ENCODE data around the gene CALCOCO1.
"Not testable (repeated sequence)": the region's sequence is repeated elsewhere in the genome, so short reads cannot be mapped to it uniquely, and the experiment has no call there.

CALCOCO1 gene, protein sequence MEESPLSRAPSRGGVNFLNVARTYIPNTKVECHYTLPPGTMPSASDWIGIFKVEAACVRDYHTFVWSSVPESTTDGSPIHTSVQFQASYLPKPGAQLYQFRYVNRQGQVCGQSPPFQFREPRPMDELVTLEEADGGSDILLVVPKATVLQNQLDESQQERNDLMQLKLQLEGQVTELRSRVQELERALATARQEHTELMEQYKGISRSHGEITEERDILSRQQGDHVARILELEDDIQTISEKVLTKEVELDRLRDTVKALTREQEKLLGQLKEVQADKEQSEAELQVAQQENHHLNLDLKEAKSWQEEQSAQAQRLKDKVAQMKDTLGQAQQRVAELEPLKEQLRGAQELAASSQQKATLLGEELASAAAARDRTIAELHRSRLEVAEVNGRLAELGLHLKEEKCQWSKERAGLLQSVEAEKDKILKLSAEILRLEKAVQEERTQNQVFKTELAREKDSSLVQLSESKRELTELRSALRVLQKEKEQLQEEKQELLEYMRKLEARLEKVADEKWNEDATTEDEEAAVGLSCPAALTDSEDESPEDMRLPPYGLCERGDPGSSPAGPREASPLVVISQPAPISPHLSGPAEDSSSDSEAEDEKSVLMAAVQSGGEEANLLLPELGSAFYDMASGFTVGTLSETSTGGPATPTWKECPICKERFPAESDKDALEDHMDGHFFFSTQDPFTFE

DNA sequence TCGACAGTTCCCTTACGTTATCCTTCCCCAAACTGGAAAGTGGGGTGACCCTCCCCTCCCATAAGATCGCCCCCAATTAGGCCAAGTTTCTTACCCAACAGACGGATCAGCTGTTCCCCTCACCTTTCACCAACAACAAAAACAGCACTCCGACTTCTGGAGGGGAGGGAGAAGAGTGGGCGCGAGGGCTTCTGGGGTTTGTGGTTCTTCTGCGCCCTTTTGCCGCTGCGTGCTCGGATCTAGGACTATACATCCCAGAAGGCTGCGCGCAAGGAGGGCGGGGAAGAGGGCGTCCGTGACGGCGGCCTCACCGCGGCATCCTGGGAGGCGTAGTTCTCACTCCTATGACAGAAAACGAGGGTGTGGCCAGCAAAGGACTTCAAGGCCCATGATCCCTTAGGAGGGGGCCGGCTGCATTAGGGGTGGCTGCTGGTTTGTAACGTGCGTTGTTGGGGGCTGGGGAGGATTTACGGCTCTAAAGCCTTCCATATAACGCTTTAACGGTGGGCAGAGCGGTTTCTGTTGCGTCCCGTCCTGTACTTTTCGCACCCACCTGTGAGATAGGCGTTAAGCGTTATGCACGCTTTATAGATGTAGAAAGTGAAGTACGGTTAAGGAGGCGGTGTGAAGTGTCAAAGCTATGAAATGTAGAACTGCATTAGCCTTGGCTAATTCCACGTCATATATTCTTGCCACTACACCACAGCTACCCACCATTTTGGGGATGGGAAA lies at the start of gene CALCOCO1:
TSS of gene CALCOCO1 (minus strand) at position 143 of the 732 bp plus-strand sequence. CDS start 2,210 bp downstream, outside the sequence.
- FAIRE-seq = peak; percentile 90

DNA sequence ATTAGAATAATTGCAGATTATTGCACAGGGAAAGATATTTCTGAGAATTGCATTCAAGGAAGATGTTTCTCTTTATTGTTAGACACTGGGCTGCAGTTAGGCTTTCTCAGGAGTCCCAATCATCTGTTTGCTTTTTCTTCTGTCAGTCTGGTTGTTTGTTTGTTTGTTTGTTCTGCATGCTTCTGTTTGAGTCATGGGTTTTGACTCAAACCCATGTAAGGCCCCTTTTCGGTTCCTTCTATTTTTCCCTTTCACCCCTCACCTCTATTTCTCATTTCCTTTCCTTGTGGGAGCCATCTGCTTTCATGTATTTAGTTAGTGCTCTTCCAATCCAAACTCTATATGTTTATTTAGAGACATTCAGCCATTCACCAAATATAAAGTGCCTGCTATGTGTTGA lies 49.6 kb upstream of the CALCOCO1 start:
- no peak for FAIRE-seq

DNA sequence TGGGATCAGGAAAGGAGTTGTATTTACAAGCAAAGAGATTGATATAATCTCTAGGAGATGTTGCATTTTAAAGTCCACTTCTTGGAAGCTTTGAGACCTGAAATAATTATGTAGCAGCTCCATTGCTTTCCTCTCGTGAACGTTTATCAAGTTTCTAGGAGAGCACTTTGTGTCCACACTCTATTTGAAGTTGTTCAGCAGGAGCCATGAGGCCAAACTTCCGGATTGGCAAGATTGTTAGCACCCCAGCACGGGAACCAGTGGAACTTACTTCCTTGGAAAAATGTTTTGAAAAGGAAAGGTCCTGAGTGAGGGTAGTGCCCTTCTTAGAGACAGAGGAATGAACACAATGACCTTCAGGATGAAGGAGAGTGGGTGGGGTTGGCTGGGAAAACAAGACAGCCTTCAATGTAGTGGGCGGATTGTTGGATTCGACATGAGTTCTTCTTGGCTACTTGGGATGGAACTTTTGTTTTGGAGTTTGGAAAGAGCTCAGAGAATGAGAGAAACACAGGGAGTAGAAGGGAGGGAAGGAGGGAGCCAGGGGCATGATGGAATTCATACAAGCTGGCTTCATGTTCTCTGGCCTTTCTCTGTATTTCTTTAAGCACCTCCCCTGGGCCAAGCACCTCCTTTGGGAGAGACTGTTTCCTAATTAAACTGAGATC lies 48.4 kb upstream of the CALCOCO1 start:
- no peak for FAIRE-seq

DNA sequence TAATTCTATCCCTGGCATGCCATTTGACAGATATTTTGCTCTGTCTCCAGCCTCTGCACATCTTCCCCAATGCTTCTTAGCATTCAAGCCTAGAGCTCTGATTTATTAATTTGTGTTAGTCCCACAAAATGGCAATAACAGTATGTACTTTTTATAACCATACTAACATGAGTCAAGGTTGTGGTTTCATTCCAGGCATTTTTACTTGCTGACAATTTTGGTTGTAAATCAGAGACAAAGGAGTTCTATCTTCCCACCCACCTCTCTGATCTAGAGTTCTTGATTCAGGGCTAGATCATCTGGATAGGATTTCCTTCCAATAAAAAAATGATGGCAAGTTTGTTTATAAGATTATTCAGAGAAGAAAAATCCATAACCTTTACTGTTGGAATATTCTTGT lies 43.0 kb upstream of the CALCOCO1 start:
- FAIRE-seq = no peak

DNA sequence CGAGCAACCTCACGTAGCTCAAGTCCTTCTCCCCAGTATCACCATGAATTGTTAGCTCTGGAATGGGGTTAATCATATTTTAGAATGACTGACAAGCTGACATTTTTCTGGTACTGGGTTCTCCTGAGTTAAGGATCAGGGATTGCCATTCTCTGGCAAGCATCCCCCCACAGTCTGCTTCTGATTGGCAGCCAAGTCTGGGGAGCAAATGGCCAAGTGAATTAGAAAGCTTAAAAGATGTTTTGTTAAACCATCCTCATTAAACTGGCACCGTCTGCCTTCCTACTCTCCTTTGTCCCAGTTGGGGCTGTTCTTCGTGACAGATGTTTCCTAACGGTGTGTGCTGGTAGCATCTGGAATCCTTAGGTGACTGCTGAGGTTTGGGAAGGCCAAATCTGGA lies 41.7 kb upstream of the CALCOCO1 start:
- FAIRE-seq = no peak

DNA sequence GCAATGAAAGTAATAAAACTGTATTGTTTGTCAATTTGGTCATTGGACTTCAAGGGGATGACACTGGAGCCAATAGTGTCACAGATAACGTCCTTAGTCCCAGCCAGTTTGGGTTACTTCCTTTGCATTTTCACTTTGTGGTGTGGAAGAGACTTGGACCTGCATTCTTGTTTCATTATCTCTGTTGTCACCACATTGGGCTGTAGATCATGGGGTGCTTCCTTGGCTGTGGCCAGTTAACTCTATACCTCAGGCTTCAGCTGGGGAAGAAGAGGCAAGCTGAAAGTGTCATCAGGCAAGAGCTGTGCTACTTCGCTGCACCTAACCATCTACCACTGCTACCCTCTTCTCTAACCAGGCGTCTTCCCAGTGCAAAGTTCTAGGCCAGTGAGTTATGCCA lies 39.6 kb upstream of the CALCOCO1 start:
- no peak for FAIRE-seq

DNA sequence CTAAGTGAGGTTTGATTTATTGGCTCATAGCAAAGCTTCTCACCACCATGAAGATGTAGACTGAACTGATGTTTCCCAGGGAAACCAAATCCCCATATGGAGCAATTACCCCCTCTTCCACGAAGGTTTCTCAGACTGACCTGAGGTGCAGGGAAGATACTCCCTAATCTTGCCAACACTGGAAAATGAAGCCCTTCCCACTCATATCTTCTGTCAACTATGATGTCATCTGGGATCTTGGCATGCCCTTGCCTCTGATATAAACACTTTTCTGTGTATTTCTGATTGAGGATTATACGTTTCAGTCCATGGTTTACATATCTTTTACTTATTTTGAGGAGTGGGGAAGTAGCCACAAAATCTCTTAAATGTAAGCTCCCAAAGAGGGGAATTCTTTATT lies 38.6 kb upstream of the CALCOCO1 start:
- no peak for FAIRE-seq

DNA sequence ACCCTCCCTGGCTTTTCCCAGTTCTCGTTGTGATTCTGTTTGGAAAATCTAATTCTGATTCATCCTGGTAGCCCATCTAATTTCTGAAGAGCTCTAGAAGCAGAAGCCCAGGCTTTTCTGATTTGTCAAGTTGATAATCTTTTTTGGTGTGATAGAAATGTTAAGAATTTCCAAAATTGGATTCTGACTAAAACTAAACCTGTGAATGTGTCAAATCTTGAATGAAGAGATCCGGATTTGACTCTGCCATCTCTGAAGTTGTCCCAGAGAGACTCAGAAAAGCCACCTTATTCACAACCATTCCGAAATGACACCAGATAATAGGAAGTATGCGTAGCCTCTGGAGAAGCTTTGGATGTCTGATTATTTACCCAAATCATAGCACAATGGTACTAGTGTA lies 37.4 kb upstream of the CALCOCO1 start:
- FAIRE-seq = no peak

DNA sequence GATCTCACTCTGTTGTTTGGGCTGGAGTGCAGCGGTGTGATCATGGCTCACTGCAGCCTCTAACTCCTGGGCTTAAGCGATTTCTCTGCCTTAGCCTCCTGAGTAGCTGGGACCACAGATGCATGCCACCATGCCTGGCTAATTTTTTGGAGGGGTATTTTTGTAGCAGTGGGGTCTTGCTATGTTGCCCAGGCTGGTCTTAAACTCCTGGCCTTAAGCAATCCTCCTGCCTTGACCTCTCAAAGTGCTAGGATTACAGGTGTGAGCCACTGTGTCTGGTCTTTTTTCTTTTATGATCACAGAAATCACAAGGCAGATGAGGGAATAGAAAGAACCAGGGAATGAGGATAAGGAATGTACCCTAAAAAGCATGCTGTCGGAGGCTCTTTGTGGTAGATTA lies 35.5 kb upstream of the CALCOCO1 start:
- not testable (repeated sequence) for FAIRE-seq

DNA sequence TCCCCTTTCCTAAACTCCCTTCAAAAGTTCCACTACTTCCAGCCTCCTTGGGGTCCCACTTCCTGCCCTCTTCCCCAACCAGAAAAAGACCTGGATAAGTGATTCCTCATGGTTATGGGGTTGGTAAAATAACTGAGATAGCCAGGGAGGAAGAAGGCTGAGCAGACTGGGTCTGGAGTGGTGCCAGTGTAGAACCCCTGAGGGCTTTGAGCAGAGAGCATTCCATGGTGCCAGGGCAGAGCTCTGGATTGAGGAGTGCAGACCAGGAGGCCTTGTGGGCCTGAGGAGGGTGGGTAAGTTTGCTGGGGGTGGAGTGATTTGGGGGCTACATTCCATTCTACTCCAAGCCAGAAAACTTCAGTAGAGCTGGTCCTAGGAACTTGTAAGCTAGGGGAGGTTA lies 34.1 kb upstream of the CALCOCO1 start:
- no peak for FAIRE-seq

DNA sequence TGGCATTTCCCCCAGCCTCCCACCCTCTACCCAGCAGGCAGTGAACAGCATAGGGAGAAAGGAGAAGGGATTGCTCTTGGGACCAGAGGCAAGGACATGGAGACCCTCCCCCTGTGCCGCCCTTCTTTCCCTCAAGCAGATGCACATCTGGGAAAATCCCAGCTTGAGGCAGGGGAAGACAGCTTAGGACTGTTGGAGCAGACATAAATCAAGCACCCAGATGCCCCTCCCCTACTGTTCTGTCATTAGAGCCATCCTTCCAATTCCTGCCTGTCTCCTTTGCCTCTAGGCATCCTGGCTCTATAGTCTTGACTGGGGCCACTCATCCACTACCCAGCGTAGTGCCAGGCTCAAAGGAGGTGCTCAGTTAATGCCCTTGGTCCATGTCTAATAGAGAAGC lies 32.0 kb upstream of the CALCOCO1 start:
- no peak for FAIRE-seq

DNA sequence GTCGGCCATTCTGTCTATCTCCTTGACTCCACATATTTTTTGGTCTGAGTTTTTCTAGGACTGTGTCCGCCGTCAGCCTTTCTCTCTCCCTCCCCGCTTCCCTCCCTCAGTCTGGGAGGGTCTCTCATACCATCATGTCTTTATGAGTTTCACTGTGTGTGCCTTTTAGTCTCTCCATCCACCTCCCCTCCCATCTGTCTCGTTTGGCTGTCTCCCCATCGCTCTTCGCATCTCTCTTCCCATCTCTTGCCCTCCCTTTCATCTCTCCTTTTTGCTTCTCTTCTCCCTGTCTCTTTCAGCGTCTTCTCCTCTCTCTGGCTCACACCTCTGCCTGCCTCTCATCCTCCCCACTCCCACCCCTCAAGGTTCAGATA lies 31.5 kb upstream of the CALCOCO1 start:
- no peak for FAIRE-seq

DNA sequence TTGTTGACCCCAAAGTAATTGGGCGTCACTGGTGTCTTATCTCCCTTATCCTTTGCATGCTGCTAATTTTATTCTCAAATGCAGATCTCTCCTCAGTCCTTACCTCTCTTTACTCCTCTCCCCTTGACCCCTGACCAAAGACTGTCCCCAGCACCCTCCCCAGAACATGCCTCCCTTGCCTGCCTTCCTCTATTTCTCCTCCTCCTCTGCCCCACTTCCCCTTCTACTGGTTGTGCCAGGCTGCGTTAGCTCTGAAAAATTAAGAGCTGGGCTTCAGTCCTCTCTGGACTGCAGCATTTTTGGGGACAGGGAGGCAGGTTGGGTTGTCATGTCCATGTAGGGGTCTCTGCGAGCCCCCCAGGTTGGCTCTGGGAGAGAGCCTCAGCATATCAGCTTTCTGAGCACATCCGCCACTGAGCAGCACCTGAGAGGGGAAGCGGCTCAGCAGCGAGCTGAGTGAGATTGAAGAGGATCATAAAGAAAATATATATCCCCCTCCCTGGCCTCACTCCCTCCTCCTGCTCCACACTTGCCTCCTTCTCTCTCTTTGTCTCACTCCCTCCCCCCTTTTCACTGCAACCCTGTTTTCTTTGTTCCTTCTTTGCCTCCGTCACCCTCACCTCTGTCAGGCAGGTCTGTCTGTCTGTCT lies 31.0 kb upstream of the CALCOCO1 start:
- no peak for FAIRE-seq

DNA sequence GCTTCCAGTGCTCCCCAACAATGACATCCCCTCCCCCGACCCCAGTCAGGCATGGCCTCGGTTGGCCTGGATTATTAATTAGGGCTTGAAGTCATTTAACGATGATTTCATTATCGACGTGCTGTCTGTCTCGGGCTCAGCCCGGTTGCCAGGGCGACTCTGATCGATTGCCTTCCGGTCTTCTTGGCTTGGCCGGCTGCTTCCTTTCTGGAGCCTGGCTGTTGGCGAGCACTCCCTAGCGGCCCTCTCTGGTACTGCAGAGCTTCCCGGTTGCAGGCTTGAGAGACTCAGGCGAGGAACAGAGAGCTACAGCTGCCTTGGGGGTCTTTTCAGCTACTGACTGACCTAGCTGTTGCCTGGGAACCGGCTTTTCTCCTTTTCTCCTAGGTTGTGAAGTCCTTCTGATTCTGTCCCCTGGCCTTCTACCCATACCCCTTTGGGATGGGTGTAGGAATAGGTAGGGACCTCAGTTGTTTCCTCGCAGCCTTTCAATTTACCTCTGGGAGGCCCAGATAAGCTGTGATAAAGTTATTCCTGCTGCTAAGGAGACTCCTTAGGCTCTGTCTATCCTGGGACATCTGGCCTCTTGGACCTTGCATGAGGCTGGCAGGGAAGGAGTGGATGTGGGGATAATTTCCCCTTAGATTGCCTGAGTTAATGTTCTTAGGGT lies 30.0 kb upstream of the CALCOCO1 start:
- FAIRE-seq = no peak

DNA sequence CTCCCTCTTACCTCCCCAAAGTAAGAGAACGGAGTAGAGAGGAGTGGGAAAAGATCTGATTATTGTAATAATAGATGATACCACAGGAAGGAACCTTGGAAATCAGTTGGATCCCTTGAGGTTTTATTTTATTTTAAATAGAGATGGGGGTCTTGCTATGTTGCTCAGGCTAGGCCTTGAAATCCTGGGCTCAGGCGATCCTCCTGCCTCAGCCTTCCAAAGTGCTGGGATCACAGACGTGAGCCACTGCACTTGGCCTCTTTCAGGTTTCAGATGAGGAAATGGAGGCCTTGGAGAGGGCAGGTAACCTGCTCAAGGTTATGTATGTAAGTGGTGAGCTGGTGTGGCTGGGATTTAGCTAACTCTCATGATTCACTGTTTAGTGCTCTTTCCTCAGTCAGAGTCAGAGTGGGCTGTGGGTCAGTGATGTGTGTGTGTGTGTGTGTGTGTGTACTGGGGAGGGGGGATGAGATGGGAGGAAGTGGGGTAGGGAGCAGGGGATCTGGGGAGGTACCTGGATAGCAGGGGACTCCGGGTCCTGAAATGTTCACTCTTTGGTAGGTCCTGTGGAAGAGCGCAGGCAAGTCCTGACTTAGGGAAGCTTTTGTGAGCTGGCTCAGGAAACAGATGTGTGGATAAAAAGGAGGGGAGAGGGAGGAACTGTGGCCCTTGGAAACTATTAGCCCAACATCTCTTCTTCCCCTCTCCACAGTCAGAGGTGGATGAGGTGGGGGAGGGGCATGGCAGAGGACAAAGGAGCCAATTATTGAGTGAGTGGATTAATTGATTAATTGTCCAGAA lies 29.2 kb upstream of the CALCOCO1 start:
- FAIRE-seq = no peak

DNA sequence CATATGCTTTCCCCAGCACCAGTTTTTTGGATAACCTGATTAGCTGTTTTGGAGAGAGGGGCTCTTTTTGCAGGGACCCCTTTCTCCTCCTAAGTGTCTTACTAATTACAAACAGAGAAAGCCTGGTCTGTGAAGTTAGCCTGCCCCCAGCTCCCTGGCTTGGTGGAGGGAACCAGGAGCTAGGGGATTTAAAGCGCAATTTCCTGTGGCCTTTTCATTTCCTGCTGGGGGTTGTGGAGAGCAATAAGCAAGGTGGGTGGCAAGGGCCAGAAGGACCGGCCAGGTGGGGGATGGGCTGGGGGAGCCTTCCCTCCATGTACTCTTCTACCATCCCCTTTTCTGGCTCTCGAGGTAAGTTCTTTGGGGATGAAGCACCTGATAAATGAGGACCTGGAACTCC lies 28.6 kb upstream of the CALCOCO1 start:
- FAIRE-seq = no peak

DNA sequence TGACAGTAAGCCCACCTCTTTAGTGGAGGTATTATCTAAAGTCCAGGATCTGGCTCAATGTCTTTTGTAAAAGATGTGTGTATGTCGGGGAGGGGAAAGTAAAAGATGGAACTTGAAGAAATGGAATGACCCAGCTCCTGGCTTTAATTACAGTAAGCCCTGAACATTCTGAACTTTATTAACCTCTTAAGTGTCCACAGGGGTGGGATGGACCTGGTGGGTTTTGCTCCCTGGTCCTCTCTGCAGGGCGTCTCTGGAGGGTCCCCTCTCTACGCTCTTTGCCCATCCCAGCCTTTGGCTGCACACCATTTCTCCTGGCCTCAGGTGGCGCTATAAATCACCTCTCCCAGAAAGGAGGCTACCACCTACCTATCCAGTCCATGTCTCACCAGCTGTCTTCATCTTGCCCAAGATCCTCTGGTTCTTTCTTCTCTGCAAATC lies 28.2 kb upstream of the CALCOCO1 start:
- no peak for FAIRE-seq

DNA sequence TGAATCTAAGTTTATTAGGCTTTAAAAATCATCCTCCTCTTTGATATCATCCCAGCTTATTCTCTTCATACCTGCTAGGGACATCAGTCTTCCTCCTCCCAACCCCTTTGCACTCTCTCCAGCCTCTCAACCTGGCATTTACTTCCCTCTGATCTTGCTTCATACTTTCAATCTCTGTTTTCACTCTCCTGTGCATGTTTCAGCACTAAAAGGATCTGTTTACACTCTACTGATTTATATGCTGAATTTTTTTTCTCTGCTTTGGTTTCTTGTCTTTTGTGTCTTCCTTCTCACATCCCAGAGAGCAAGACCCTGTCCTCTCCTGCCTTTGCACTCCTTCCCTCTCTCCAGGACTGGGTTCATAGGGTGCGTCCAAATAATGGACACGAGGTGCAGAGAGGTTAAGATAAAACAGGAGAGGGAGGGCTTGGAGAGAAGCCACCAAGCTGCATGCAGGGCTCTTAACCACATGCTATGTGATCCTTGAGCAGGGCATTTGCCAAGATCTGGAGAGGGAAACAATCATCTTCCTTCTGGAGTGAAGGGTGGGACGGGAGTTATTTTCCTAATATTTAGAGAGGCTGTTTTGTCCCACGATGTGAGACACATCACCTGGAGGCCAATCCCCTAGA lies 27.5 kb upstream of the CALCOCO1 start:
- no peak for FAIRE-seq

DNA sequence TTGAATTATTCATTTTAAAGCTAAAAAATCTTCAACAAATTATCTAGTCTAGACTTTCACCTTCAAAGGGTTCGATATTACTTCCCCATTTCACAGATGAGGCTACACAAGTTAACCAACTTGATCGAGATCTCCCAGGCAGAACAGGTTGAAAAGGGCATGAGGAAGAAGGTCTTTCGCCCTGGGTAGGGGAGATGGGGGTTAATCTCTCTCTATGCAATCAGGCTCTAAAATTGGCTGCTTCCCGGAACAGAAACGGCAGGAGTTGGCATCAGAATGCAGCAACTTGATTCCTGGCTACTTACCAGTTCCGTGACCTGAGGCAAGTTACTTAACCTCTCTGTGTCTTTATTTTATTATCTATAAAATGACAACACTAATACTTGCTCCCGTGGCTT lies 26.9 kb upstream of the CALCOCO1 start:
- FAIRE-seq = no peak

DNA sequence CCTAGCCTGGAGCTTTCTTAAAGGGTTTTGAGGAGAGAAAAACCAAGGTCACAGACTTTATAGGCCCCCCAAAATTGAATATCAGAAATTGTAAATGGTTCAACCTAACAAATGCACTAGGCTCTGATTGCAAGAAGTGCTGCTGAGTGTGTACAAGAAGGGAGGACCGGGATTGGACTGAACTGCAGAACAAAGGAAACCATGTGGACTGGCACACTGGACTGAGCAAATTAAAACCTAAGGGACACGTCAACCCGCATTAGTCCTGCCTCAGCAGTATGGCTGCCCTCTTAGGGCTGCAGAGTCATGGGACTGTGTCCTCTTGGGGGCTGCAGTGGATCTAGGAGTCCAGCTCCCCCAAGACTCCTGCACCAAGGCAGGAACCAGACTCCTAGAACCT lies 25.4 kb upstream of the CALCOCO1 start:
- FAIRE-seq = no peak

DNA sequence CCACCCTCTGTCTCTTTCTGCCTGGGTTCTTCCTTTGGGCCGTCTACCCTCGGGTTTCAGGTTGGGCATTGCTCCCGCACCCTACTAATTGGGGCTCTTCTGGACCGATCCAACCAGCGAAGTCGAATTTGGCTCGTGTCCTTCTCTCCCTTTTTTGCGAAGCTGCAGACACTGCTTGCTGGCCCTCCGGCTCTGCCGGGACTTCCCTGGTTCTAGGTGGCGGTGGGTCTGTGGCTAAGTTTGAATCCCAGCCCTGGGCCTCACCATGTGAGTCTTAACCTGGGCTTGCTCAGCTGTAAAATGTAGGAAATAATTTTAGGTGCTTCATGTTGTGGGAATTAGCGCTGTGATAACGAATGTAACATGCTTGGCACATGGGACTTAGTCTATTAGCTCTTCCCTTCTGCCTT lies 24.9 kb upstream of the CALCOCO1 start:
- FAIRE-seq = no peak
